Sigmoid colon (tissue), 4 donors: ENCODE data around the gene EPHA7.

Source experiments
- CTCF ChIP-seq, 4 experiments: fragments of 450-650 bp in 3 of 4; fragments of 200-600 bp in 1 of 4; IDR thresholded peaks; one replicate each; pipeline ENCODE4 v1.5.1; 2016 to 2019; ENCODE audit warnings: antibody characterized with exemption in 4 of 4, mild to moderate bottlenecking in 3 of 4, moderate library complexity in 2 of 4
- POLR2AphosphoS5 ChIP-seq, 4 donors: sonication (generic); formaldehyde crosslinking; IDR thresholded peaks; one replicate each; pipeline ENCODE4 v1.6.1; 2017; ENCODE audit warnings: antibody characterized with exemption in 4 of 4

DNA sequence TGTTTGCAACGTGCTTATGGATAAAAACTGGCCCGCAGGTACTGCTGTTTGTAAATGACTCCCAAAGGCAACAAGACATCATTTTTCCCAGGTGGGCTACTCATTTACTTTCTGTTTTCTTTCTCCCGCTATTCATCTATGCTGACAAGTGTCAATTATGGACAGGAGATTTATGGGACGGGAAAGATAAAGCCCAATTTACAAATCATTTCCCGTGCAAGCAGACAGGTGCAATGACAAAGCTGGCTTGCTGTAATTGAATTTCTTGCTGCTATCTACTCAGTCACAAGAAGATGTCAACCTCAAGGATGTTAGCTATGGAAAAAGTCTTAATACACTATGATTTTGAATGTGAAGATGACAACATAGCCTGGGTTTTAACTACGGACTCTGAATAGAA lies 125.5 kb downstream of the EPHA7 start:
- TF ChIP-seq POLR2AphosphoS5 (IDR thresholded peaks at IDR 0.05) (no peak), CTCF (IDR thresholded peaks at IDR 0.05) (no peak)
